NCI-H2171 (cell line): Measurements from ENCODE around the gene DNAAF9.

Experiments used
- DNase-seq: peaks from one replicate; lab custom pipeline; 2025; lab: John Stamatoyannopoulos, UW

The DNAAF9 gene

DNA sequence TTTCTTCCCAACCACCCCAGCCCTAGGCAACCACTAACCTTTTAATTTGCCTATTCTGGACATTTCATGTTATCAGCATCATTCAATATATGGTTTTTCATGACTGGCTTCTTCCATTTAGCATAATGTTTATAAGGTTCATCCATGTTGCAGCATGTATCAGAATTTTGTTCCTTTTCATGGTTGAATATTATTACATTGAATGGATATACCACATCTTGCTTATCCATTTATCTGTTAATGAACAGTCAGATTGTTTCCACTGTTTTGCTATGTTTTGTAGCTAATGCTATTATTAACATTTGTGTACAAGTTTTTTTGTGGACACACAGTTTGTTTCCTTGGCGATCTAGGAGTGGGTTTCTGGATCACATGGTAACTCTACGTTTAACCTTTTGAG lies 3.0 kb upstream of the DNAAF9 start:
- no peak for DNase-seq

DNA sequence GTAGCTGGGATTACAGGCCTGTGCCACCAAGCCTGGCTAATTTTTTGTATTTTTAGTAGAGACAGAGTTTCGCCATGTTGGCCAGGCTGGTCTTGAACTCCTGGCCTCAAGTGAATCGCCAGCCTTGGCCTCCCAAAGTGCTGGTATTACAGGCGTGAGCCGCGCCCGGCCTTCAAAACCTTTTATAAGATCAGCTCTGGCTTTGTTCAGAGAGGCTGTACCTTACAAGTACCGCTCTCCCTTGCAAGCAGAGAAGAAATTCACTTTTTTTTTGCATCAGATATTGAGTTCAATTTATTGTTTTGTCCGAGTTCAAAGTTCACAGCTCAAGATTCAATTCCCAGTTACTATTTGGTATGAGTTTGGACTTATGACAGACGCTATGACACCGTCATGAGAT lies 1.9 kb upstream of the DNAAF9 start:
- DNase-seq = no peak

DNA sequence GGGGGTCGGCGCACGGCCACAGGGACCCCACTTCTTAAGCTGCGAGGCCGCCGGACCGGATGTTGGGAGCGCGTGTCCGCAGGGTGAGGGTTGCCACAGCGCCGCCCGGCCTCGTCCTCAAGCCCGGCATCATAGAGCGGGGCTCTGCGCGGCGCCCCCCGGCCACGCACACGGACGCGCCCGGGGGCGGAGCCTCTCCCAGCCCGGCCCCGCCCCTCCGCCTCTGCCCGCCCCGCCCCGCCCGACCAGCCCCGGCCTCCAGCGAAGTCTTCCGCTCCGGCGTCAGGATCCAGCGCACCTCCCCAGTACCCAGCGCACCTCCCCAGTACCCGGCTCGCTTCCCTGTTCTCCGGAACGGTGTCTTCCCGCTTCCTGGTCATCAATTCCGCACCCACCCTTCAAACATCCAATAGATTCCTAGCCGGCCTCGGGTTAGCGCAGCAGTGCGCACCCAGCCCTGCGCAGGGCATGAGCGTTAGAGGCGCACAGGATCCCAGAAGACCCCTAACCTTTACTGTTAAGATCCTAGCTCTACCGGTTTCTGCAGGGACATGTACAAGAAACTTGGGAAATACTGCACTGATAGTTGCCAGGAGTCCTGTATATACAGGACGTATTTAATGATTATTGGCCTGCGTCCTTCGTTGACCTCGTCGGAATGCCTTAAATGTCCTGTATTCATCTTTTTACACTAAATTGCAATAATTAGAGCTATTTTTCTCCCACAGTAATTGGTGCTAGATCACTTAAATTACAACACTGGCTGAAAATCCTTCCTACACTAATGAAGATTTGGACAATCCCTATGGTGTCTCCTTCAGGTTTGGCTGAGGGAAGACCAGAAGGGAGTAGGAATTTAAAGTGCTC lies 535 bp upstream of the DNAAF9 start:
- DNase-seq = peak; percentile 90

DNA sequence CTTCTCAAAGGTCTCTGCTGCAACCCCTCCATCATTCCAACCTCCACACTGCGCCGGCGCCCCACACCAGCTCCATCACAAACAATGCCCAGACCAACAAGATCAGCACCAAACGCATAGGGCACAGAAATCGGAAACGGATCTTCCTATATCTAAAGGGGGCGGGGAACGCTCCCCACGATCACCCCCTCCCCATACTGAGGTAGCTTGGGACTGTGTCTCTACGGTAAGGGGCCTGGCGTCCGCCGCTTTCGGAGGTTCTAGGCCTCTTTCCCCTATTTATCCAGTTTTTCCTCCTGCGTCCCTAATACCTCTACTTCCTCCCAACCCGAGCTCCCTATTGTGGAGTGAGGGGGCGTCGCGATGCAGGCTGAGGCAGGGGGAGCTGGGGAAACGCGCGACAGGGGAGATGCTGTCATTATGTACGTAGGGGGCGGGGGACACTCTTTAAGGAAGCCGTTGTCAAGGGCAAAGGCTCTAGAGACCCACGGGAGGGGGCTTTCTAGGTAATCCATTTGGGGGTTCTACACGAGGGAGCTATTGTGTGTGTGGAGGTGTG lies 909 bp downstream of the DNAAF9 start:
- no peak for DNase-seq

DNA sequence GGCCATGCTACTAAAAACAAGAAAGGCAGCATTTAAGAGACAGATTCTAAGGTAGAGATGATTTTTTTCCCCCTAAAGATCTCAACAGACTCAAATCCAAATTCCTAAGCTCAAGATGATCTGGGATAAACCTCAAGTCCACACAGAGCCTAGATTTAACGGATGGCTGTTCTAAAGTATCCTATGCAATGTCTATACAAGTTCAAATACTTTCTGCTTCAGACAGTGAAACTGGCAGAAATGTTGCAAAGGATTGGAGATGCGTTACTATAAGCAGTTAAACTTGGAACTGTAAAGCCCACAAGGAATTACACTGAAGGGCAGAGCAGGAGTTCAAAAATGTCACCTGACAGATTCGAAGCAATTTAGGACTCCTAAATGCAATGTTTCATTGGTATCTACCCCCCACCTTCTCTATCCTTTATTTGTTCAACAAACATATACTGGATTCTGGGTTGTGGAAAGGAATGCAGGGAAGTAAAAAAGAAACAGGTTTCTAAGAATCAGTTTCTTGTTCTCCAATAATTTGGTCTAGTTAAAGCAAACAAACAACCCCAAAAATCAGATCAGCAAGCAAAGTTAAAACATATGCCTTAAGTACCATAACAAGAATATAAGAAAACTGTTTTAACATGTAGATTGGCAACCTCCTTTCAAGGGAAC lies 1.6 kb downstream of the DNAAF9 start:
- no peak for DNase-seq

DNA sequence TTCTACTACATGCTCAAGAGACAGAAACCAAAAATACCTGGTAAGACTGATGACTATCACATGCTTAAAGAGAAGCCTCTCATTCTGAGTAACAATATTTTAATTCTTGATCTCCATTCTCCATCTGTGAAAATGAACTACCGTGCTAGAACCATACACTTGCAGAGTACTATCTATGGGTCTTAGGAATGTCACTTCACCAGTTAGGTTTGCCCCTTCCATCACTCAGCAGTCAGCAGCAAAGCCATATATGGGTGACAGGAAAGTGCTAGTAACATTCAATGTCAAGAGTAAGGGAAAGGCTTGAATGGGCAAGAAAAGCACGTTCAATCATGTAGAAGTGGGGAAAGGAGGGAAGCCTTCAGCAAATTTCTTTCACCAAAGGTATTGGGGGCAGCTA lies 2.3 kb downstream of the DNAAF9 start:
- DNase-seq = no peak

DNA sequence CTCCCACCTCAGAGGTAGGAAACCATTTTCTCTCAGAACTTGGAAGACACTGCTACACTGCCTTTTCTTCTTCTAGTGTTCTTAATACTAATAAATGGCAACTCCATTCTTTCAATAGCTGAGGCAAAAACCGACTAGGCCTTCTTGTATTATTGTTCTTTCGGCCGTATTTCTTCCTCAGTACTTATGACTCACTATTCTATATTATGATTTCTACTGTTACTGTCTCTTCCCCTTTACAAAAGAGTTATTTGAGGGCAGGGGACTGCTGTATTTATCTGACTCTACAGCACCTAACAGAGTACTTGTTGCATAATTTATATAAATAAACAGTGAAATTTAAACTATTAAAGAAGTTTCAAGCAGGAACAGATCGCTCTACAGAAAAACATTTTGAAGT lies 3.1 kb downstream of the DNAAF9 start:
- DNase-seq = no peak

DNA sequence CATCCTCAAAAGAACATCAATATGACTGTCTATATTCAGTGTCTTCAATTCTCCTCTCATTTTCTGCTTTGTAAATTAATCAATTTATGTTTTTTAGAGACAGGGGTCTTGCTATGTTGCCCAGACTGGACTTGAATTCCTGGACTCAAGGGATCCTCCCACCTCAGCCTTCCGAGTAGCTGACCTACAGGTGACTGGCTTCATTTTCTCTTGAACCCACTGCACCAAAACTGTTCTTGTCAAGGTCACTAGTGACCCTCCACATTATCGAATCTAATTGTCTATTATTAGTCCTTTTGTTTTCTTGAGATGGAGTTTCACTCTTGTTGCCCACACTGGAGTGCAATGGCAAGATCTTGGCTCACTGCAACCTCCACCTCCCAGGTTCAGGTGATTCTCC lies 3.7 kb downstream of the DNAAF9 start:
- DNase-seq = no peak

DNA sequence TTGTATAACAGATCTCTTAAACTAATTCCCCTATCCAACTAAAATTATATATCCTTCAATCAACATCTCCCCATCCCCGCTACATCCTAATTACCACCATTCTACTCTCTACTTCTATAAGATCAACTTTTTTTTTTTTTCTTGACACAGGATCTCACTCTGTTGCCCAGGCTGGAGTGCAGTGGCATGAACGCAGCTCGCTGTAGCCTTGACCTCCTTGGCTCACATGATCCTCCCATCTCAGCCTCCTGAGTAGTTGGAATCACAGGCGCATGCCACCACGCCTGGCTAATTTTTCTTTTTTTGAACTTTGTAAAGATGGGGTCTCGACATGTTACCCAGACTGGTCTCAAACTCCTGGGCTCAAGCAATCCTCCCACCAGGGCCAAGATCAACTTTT lies 5.0 kb downstream of the DNAAF9 start:
- DNase-seq = no peak

DNA sequence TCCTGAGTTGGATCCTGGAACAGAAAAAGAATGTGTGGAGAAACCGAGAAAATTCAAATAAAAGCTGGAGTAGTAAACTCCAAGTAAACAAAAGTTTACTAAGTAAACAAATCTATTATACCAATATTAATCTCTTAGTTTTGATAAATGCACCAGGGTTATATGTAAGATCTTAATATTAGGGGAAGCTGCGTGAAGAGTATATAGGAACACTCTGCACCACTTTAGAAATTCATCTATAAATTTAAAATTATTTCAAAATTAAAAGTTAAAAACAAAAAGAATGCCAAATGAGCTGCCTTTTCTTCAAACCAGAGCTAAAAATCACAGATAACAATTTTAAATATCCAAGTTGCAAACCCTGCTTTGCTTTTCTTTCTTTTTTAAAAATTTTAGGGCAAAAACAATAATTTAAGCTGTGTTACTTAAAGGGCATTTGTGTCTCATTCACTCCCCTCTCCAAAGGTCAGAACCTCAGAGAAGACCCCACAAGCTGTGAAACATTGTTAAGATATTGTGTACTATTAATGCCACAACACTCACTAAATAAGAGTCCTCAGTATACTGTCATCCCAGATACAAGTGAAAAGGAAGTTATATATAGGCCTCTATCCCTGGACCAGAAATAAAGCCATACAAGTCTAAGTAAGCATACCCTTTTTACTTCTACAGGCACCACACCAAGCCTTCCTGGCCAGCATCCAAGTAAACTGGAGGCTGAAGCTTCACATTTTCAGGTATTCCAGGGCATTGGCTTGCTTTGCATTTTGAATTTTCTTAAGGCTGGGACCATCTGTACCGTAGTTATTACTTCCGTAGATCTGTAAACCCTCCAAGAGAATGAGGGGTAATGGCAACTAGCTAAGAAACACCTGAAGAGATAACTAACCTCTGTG lies 7.0 kb downstream of the DNAAF9 start:
- DNase-seq = no peak

DNA sequence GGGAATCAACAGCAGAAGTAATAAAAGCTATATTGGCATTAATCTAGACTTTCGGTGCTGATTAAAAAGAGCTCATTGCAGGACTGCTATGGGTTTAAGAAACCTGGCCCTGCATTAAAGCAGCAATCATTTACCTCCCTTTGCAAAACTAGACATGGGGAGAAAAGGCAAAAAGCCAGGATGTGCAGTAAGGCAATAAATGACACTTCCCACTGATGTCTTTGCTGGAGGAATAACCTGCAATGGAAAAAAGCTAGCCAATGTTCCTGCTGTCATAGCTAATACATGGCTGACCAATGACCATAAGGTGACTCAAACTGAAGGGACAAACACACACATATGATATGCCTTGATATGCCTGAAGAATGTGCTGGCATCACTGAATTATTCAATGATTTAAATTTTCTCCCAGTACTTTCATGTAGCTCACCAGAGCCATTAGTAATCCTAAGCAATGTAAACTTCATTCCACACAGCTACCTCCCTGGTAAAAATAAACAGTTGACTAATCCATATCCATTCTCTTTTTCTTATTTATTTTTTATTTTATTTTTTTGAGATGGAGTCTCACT lies 8.7 kb downstream of the DNAAF9 start:
- no peak for DNase-seq

DNA sequence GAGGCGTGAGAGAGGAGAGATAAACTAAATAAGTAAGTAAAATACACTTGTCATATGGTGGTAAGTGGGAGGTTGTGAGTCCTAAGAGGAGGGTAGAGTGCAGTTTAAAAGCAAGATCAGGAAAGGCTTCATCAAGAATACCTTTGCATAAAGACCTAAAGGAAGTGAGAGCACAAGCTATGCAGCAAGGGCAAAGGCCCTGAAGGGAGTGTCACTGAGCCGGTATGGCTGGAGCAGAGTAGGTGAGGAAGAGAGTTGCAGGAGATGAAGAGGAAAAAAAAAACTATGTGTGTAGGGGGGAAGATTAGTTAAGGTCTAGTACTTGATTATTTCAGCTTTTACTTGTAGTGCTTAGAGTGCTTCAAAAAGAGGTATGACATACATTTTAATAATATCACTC lies 11.0 kb downstream of the DNAAF9 start:
- no peak for DNase-seq

DNA sequence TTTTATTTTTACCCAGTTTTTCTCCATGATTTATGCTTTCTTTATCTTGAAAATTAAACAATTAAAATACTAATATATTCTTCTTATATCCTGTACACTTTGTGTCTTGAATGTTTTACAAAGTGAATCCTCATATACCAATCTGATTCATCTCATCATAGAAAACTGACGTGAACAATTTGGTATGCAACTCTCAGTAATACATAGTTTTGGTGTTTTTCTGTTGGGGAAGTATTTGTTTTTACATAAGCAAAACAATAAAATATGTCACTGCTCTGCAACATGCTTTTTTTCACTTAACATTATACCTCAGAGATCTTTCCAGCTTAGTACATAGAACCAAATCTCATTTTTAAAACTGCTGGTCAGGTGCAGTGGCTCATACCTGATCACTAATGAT lies 14.7 kb downstream of the DNAAF9 start:
- DNase-seq = no peak

DNA sequence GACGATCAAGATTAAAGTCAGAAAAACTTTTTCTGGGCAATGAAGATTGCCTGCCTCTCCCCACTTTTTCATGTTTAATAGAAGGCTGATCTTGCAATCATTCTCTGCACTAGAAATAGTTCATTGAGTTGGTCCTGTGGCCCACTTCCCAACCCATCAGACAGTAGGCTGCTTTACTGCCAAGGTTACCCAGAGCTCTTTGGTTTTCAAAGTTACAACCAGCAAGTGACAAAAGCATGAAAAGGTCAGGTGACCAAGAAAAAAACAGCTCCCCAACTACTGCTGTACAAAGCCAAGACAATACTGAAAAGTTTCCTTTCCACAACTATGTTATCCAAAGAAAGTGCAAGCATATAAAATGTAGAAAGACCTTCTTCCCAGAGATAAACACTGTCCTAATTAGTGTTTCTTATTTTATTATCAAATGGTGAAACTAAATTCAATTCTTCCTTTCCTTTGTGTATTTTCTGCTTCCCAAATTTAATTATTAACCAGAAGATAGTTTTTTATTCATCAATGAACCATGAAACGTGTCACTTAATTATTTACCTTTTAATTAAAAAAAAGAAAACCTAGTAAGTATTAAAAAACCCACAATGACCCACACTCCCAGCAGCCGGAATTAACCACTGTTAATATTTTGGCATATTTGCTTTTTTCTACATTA lies 16.6 kb downstream of the DNAAF9 start:
- DNase-seq = no peak

DNA sequence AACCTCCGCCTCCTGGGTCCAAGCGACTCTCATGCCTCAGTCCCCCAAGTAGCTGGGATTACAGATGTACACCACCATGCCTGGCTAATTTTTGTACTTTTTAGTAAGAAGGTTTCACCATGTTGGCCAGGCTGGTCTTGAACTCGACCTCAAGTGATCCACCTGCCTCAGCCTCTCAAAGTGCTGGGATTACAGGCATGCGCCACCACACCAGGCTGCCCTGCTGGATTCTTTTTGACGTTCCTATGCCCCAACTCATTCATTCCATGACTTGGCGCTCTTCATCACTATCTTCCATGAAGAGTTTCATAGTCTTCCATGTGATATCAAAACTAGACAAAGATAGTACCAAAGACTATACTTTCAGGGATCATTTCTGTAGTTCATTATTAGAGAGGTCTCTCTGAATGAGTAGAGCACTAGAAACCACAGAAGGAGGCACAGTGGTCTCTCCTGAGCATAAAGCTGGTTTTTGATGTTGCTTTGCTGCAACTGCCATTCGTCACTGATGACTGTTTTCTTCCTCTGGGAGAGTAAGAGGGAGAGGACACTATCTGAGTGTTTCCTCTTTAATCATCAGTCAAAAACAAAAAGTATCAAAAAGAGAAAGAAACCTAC lies 23.5 kb downstream of the DNAAF9 start:
- DNase-seq = no peak

DNA sequence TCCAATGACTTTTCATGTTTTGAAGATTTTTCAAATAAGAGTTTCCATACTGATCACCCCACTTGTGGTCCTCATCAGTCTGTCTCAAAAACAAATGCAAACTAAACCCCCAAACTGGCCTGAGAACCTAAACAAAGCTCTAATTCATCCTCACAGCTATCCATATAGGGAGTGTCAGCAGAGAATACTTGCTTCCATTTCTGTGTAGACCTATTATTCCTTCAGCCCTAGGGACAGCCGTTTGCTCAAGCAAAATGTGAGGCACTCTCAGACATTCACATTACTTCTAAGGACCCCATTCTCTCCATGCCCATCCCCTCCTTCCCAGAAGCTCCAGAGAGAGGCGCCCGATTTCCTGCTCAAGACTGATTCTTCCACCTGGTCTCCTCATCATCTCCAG lies 24.6 kb downstream of the DNAAF9 start:
- no peak for DNase-seq

DNA sequence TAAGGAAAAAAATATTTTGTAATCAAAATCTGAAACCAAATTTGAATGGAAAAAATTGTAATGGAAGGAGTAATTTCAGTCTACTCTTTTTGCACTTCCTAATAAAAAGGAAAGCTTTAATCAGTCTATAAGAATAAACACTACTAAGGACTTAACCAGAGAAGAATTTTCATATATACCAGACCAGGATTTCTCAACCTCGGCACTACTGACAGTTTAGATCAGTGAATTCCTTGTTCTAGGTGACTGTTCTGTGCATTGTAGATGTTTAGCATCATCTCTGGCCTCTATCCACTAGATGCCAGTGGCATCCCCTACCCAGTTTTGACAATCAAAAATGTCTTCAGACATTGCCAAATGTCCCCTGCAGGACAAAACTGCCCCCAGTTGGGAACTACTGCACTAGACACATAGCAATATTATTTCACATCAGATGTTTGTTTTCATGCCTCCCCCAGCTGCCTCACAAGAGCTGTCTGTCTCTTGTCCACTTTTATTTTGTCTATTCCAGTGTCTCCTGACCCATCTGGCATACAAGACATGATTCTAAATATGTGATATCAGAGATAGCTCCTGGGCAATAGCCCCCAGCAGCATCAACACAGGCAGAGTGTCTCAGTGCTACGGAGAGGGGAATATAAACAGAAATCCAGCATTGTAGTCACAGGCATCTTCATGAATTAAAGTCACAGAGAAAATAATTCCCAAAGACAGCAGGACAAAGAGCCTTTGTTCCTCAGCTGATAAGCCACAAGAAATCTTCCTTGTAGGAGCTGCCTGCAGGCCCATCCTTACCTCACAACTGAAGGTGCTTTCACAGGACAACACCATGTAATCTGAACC lies 27.0 kb downstream of the DNAAF9 start:
- no peak for DNase-seq

DNA sequence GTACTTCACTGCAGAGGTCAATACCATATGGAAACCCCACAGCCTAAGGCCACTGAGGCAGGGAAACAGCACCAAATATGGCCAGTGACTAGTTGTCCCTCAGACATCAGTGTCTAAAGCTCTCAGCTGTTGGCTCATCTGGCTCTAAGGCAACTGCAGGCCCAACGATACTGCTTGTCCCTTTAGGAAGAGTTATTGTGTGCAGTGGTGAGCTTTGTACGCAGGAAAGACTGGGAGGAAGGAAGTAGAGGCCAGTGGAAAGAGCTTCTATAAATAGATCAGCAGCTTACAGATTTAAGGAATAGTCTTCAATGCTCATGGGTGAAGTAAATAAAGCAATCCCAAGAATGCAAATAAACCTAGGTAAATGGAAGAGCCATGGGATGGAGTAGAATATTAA lies 29.3 kb downstream of the DNAAF9 start:
- DNase-seq = no peak

DNA sequence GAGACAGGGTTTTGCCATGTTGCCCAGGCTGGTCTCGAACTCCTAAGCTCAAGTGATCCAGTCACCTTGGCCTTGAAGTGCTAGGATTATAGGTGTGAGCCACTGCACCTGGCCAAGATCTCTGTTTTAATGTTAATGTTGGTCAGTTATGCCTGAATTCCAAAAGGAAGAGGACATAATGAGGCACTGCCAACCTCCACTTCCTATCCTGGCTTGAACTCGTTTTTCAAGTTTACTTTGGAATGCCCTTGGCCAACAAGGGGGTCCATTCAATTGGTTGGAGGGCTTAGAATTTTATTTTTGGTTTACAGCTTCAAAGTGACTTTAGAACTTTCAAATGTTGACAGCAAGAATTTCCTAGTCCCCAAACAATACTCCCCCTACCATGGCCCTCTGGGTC lies 29.8 kb downstream of the DNAAF9 start:
- DNase-seq = no peak

DNA sequence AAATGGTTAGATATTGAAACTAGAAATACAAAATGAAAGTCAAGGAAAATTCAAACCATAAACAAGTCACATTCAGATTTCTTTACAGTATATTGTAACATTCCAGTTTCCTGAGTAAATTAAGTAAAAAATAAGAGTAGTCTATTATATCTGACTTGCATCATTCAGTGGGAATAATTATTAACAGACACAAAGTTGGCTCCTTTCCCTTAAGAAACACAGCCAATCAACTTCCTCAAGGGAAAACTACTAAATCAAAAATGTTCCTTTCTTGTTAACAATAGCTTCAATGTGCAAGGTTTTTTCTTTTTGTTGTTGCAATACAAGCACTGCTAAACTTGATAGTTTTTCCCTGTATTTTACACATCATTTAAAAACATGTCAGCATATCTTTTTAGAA lies 33.2 kb downstream of the DNAAF9 start:
- no peak for DNase-seq
